Smooth muscle cell (in vitro differentiated cells): ENCODE measurements around the gene ASB2. TPM values are rescaled to one million over a fixed set of nuclear protein-coding genes. Genes with fewer than 3 reads are reported as not detected.

Experiments
- DNase-seq: peaks from one replicate; lab custom pipeline; 2025; ENCODE audit not compliant: unreplicated experiment; lab: John Stamatoyannopoulos, UW
- H2AFZ ChIP-seq: fragments of 200-600 bp; sonication (generic); 2 replicates; pipeline ENCODE4 v1.6.0; 2016; ENCODE audit warnings: antibody characterized with exemption, low read depth, mild to moderate bottlenecking
- H3F3A ChIP-seq: fragments of 200-600 bp; sonication (generic); 2 replicates; pipeline ENCODE4 v1.6.0; 2017; ENCODE audit warnings: antibody characterized with exemption, low read depth
- H3K27ac ChIP-seq: fragments of 200-600 bp; sonication (generic); 2 replicates; pipeline ENCODE4 v1.5.1; 2016; ENCODE audit warnings: low read depth, mild to moderate bottlenecking
- H3K27me3 ChIP-seq: fragments of 200-600 bp; sonication (generic); 2 replicates; pipeline ENCODE4 v1.6.1; 2016; ENCODE audit warnings: low read depth, mild to moderate bottlenecking
- H3K36me3 ChIP-seq: fragments of 200-600 bp; sonication (generic); 2 replicates; pipeline ENCODE4 v1.5.1; 2016; ENCODE audit warnings: low read depth
- H3K4me1 ChIP-seq: fragments of 200-600 bp; sonication (generic); 2 replicates; pipeline ENCODE4 v1.5.1; 2016; ENCODE audit warnings: low read depth
- H3K4me2 ChIP-seq: fragments of 200-600 bp; sonication (generic); 2 replicates; pipeline ENCODE4 v1.6.0; 2016; ENCODE audit warnings: mild to moderate bottlenecking
- H3K4me3 ChIP-seq: fragments of 200-600 bp; sonication (generic); 2 replicates; pipeline ENCODE4 v1.5.1; 2016; ENCODE audit warnings: mild to moderate bottlenecking
- H3K79me2 ChIP-seq: fragments of 200-600 bp; sonication (generic); 2 replicates; pipeline ENCODE4 v1.6.0; 2016; ENCODE audit warnings: low read depth, mild to moderate bottlenecking
- H3K9ac ChIP-seq: fragments of 200-600 bp; sonication (generic); 2 replicates; pipeline ENCODE4 v1.6.0; 2016; ENCODE audit warnings: low read depth
- H3K9me3 ChIP-seq: fragments of 200-600 bp; sonication (generic); replicated peaks from 2 replicates; pipeline ENCODE4 v1.5.1; 2016; ENCODE audit warnings: low read depth
- H4K20me1 ChIP-seq: fragments of 200-600 bp; sonication (generic); 2 replicates; pipeline ENCODE4 v1.6.0; 2016; ENCODE audit warnings: low read depth
- CTCF ChIP-seq: fragments of 200-600 bp; sonication (generic); IDR thresholded peaks from 2 replicates; pipeline ENCODE4 v1.5.1; 2017; ENCODE audit warnings: borderline replicate concordance, mild to moderate bottlenecking, antibody characterized with exemption; ENCODE audit not compliant: insufficient read depth, poor library complexity, severe bottlenecking
- WGBS: methylation state at CpG from one replicate; pipeline ENCODE4 v1.1.7; 2016; ENCODE audit warnings: low lambda C conversion rate; 5-methylcytosine and 5-hydroxymethylcytosine counted together
- polyA plus RNA-seq: library from polyadenylated mRNA; unstranded; fragments of >200 nt; fragmentation: Nextera tagmentation; extraction: Ambion mirVana; gene quantifications from 2 replicates; pipeline ENCODE4 v1.2.1, GENCODE V29; 2016
- total RNA-seq: library from RNA; depleted of rRNA; stranded (reverse); fragments of >200 nt; gene quantifications from 2 replicates; pipeline ENCODE4 v1.2.3, GENCODE V29; 2014

ASB2 gene
- total and polyA plus RNA-seq, 2 experiments from 2014 or later = 0.99 TPM; not detected in 1

- H3K79me2 ChIP-seq = no peaks in the 10 kb centered on the region
- H4K20me1 ChIP-seq = no peaks in the 10 kb centered on the region
- peaks cover 4% of the 10 kb centered on the region for H3F3A ChIP-seq
- H3K27me3 ChIP-seq = no peaks in the 10 kb centered on the region
- no peak overlapping the region for H3K9ac ChIP-seq
- H3K9me3 ChIP-seq = no peaks in the 10 kb centered on the region
- H2AFZ ChIP-seq = no peak overlapping the region
- 76% methylated on average over 15 of the region's 15 CpGs for WGBS
- no peak overlapping the region for H3K4me2 ChIP-seq
- H3K4me1 ChIP-seq = peaks cover 6% of the 10 kb centered on the region
- H3K27ac ChIP-seq = no peak overlapping the region
- peak; percentile 35 for TF ChIP-seq CTCF
- H3K4me3 ChIP-seq = no peak overlapping the region
- H3K36me3 ChIP-seq = no peaks in the 10 kb centered on the region
- no peak for DNase-seq
Measured at GRCh38 chr14:93903342-93904184, 72.8 kb downstream of the ASB2 start.

GRCh38 chr14:93902619-93903307 is 73.6 kb downstream of the ASB2 start:
- H3K4me1 ChIP-seq = peaks cover 6% of the 10 kb centered on the region
- H3F3A ChIP-seq = peaks cover 4% of the 10 kb centered on the region
- no peaks in the 10 kb centered on the region for H4K20me1 ChIP-seq
- no peaks in the 10 kb centered on the region for H3K79me2 ChIP-seq
- no peak for TF ChIP-seq CTCF
- no peaks in the 10 kb centered on the region for H3K27me3 ChIP-seq
- no peak overlapping the region for H3K4me2 ChIP-seq
- H3K9me3 ChIP-seq = no peaks in the 10 kb centered on the region
- H3K9ac ChIP-seq = no peak overlapping the region
- 88% methylated on average over 13 of the region's 13 CpGs for WGBS
- H3K4me3 ChIP-seq = no peak overlapping the region
- no peak overlapping the region for H3K27ac ChIP-seq
- no peaks in the 10 kb centered on the region for H3K36me3 ChIP-seq
- H2AFZ ChIP-seq = no peak overlapping the region
- no peak for DNase-seq

- H3K27ac ChIP-seq = no peak overlapping the region
- no peaks in the 10 kb centered on the region for H3K79me2 ChIP-seq
- WGBS = 29% methylated on average over 6 of the region's 6 CpGs
- DNase-seq = no peak
- no peak overlapping the region for H2AFZ ChIP-seq
- no peak for TF ChIP-seq CTCF
- H3K4me3 ChIP-seq = no peak overlapping the region
- H3K4me1 ChIP-seq = peaks cover 6% of the 10 kb centered on the region
- no peaks in the 10 kb centered on the region for H3K36me3 ChIP-seq
- H3K27me3 ChIP-seq = no peaks in the 10 kb centered on the region
- no peaks in the 10 kb centered on the region for H4K20me1 ChIP-seq
- no peaks in the 10 kb centered on the region for H3K9me3 ChIP-seq
- H3K4me2 ChIP-seq = no peak overlapping the region
- H3F3A ChIP-seq = peaks cover 4% of the 10 kb centered on the region
- H3K9ac ChIP-seq = no peak overlapping the region
Measured at GRCh38 chr14:93901813-93902212, 74.6 kb downstream of the ASB2 start.
